H9 (cell line): ENCODE data around the gene PACSIN3. TPM values are rescaled to one million over a fixed set of nuclear protein-coding genes. Genes with fewer than 3 reads are reported as not detected.

Experiments
- DNase-seq: peaks from one replicate; pipeline ENCODE4 v3.0.0-alpha.2; 2017
- H2AFZ ChIP-seq: one replicate; pipeline ENCODE4 v1.6.1; 2013; ENCODE audit warnings: mild to moderate bottlenecking, low read length, control low read depth, moderate library complexity
- H2AK5ac ChIP-seq: 2 replicates; pipeline ENCODE4 v1.6.1; 2013; ENCODE audit warnings: low read length, control low read depth, mixed read lengths; ENCODE audit not compliant: insufficient read length
- H2BK120ac ChIP-seq: one replicate; pipeline ENCODE4 v1.6.1; 2013; ENCODE audit warnings: low read depth, mild to moderate bottlenecking, low read length, control low read depth, inconsistent platforms; ENCODE audit not compliant: poor library complexity, severe bottlenecking
- H2BK12ac ChIP-seq: 2 replicates; pipeline ENCODE4 v1.6.1; 2013; ENCODE audit warnings: low read length, control low read depth, mixed read lengths, low read depth; ENCODE audit not compliant: insufficient read length
- H2BK15ac ChIP-seq: 2 replicates; pipeline ENCODE4 v1.6.1; 2013; ENCODE audit warnings: low read depth, low read length, control low read depth
- H2BK20ac ChIP-seq: one replicate; pipeline ENCODE4 v1.6.1; 2013; ENCODE audit warnings: low read depth, mild to moderate bottlenecking, low read length, control low read depth, inconsistent platforms; ENCODE audit not compliant: poor library complexity, severe bottlenecking
- H2BK5ac ChIP-seq: 2 replicates; pipeline ENCODE4 v1.6.1; 2013; ENCODE audit warnings: low read length, control low read depth, mixed read lengths; ENCODE audit not compliant: insufficient read length
- H3K14ac ChIP-seq: 2 replicates; pipeline ENCODE4 v1.6.1; 2013; ENCODE audit warnings: low read length, control low read depth; ENCODE audit not compliant: insufficient read depth
- H3K18ac ChIP-seq: 2 replicates; pipeline ENCODE4 v1.6.1; 2013; ENCODE audit warnings: low read depth, mild to moderate bottlenecking, mixed read lengths, low read length, control low read depth; ENCODE audit not compliant: insufficient read length
- H3K23ac ChIP-seq: 2 replicates; pipeline ENCODE4 v1.6.1; 2013; ENCODE audit warnings: low read length, control low read depth, mixed read lengths, low read depth; ENCODE audit not compliant: insufficient read length
- H3K23me2 ChIP-seq: 2 replicates; pipeline ENCODE4 v1.6.1; 2013; ENCODE audit warnings: low read depth, mild to moderate bottlenecking, mixed read lengths, low read length, control low read depth; ENCODE audit not compliant: insufficient read length, poor library complexity, severe bottlenecking
- H3K27ac ChIP-seq: 2 replicates; pipeline ENCODE4 v1.5.1; 2013; ENCODE audit warnings: low read length, control low read depth, mixed read lengths, low read depth; ENCODE audit not compliant: insufficient read length
- H3K27me3 ChIP-seq: 2 replicates; pipeline ENCODE4 v1.6.1; 2013; ENCODE audit warnings: low read length, control low read depth, inconsistent platforms; ENCODE audit not compliant: insufficient read depth
- H3K4ac ChIP-seq: 2 replicates; pipeline ENCODE4 v1.6.1; 2013; ENCODE audit warnings: low read depth, mild to moderate bottlenecking, control low read depth, inconsistent platforms, low read length, moderate library complexity
- H3K4me1 ChIP-seq: 2 replicates; pipeline ENCODE4 v1.6.1; 2013; ENCODE audit warnings: low read length, control low read depth, inconsistent platforms; ENCODE audit not compliant: insufficient read depth
- H3K4me2 ChIP-seq: 2 replicates; pipeline ENCODE4 v1.6.1; 2013; ENCODE audit warnings: low read length, control low read depth, mixed read lengths; ENCODE audit not compliant: insufficient read length, insufficient read depth
- H3K56ac ChIP-seq: 2 replicates; pipeline ENCODE4 v1.6.1; 2013; ENCODE audit warnings: low read depth, mild to moderate bottlenecking, mixed read lengths, low read length, control low read depth; ENCODE audit not compliant: insufficient read length
- H3K79me1 ChIP-seq: 2 replicates; pipeline ENCODE4 v1.6.1; 2013; ENCODE audit warnings: low read depth, mild to moderate bottlenecking, moderate library complexity, low read length, control low read depth, inconsistent platforms; ENCODE audit not compliant: insufficient read depth, poor library complexity, severe bottlenecking
- H3K79me2 ChIP-seq: 2 replicates; pipeline ENCODE4 v1.6.1; 2013; ENCODE audit warnings: low read length, control low read depth, inconsistent platforms; ENCODE audit not compliant: insufficient read depth
- H3K9ac ChIP-seq: 2 replicates; pipeline ENCODE4 v1.6.1; 2013; ENCODE audit warnings: low read length, control low read depth, mixed read lengths; ENCODE audit not compliant: insufficient read length; ENCODE audit errors: extremely low read depth
- H3K9me3 ChIP-seq: one replicate; pipeline ENCODE4 v1.6.1; 2013; ENCODE audit warnings: low read depth, low read length, inconsistent platforms; ENCODE audit not compliant: control insufficient read depth
- H3T11ph ChIP-seq: one replicate; pipeline ENCODE4 v1.6.1; 2013; ENCODE audit warnings: mild to moderate bottlenecking, low read length, control low read depth, inconsistent platforms
- H4K20me1 ChIP-seq: one replicate; pipeline ENCODE4 v1.6.1; 2013; ENCODE audit not compliant: control insufficient read depth, insufficient read length, insufficient read depth
- H4K5ac ChIP-seq: 2 replicates; pipeline ENCODE4 v1.6.1; 2013; ENCODE audit warnings: low read depth, mild to moderate bottlenecking, mixed read lengths, low read length, control low read depth; ENCODE audit not compliant: insufficient read length
- H4K8ac ChIP-seq: replicated peaks from 2 replicates; pipeline ENCODE4 v1.6.1; 2013; ENCODE audit warnings: low read length, control low read depth, mixed read lengths, low read depth; ENCODE audit not compliant: insufficient read length
- H4K91ac ChIP-seq: 2 replicates; pipeline ENCODE4 v1.6.1; 2013; ENCODE audit warnings: low read depth, mild to moderate bottlenecking, moderate library complexity, mixed read lengths, low read length, control low read depth; ENCODE audit not compliant: insufficient read length
- H3K27ac Mint-ChIP-seq, 3 experiments: 2 replicates in 2 of 3; 3 replicates in 1 of 3; pipeline ENCODE4 v1.8.0; 2020 to 2021; ENCODE audit warnings: mixed read lengths in 3 of 3, mild to moderate bottlenecking in 1 of 3, moderate library complexity in 1 of 3
- H3K27me3 Mint-ChIP-seq: 2 replicates; pipeline ENCODE4 v1.8.0; 2021; ENCODE audit warnings: low read depth, mild to moderate bottlenecking, moderate library complexity, mixed read lengths
- H3K36me3 Mint-ChIP-seq, 3 experiments: 2 replicates in 2 of 3; 3 replicates in 1 of 3; pipeline ENCODE4 v1.8.0; 2020 to 2021; ENCODE audit warnings: low read depth in 3 of 3, mixed read lengths in 3 of 3; ENCODE audit not compliant: insufficient read depth in 1 of 3
- H3K4me1 Mint-ChIP-seq, 2 experiments: 2 replicates each; pipeline ENCODE4 v1.8.0; 2020; ENCODE audit warnings: mixed read lengths in 2 of 2
- H3K4me3 Mint-ChIP-seq, 2 experiments: 2 replicates in 1 of 2; 3 replicates in 1 of 2; pipeline ENCODE4 v1.8.0; 2020 to 2021; ENCODE audit warnings: mild to moderate bottlenecking in 2 of 2, mixed read lengths in 2 of 2, moderate library complexity in 1 of 2
- H3K9me3 Mint-ChIP-seq, 2 experiments: 2 replicates in 1 of 2; 3 replicates in 1 of 2; pipeline ENCODE4 v1.8.0; 2020; ENCODE audit warnings: mild to moderate bottlenecking in 2 of 2, mixed read lengths in 2 of 2, moderate library complexity in 1 of 2
- CTCF ChIP-seq: fragments of 200-600 bp; sonication (generic); conservative IDR thresholded peaks from 3 replicates; pipeline ENCODE4 v1.8.0; 2021; ENCODE audit warnings: antibody characterized with exemption, mild to moderate bottlenecking
- WGBS: extraction: QIAGEN DNeasy Blood & Tissue Kit; methylation state at CpG from one replicate; pipeline ENCODE4 v1.1.7; 2013; ENCODE audit warnings: missing lambda C conversion rate, low lambda C conversion rate, mixed read lengths; ENCODE audit not compliant: insufficient read length; ENCODE audit errors: extremely low coverage; 5-methylcytosine and 5-hydroxymethylcytosine counted together
- total RNA-seq: library from RNA; stranded (reverse); gene quantifications from 2 replicates; pipeline ENCODE4 v1.2.1, GENCODE V29; 2021

Gene PACSIN3
- total RNA-seq, 1 experiment from 2014 or later: 63.0 TPM

GRCh38 chr11:47160753-47161133 is 25.5 kb downstream of the PACSIN3 start:
- Histone ChIP-seq H3K4me1 (no peaks in the 10 kb centered on the region), H3K79me2 (no peaks in the 10 kb centered on the region), H2BK5ac (no peak overlapping the region), H4K5ac (no peak overlapping the region), H3K4ac (no peak overlapping the region), H2BK12ac (no peak overlapping the region), H3K18ac (no peak overlapping the region), H2AK5ac (no peak overlapping the region), H4K20me1 (no peaks in the 10 kb centered on the region), H3K27ac (no peak overlapping the region), H3K23me2 (no peaks in the 10 kb centered on the region), H4K91ac (no peak overlapping the region), H2BK20ac (no peak overlapping the region), H2BK120ac (no peak overlapping the region), H3K14ac (no peak overlapping the region), H3K9ac (no peak overlapping the region), H3K79me1 (no peaks in the 10 kb centered on the region), H3T11ph (no peak overlapping the region), H4K8ac (no peak overlapping the region), H3K4me2 (no peak overlapping the region), H3K56ac (no peak overlapping the region), H3K27me3 (no peaks in the 10 kb centered on the region), H3K23ac (no peak overlapping the region), H2AFZ (no peak overlapping the region), H2BK15ac (no peak overlapping the region), H3K9me3 (no peaks in the 10 kb centered on the region)
- no peaks in the 10 kb centered on the region; the same call in 1 of the 2 replicates for H3K27me3 Mint-ChIP-seq
- no peak for TF ChIP-seq CTCF
- H3K36me3 Mint-ChIP-seq: peaks cover 4 to 21% (median 16%) of the 10 kb centered on the region in 3 experiments; a peak in 6 of 7 replicates
- no peaks in the 10 kb centered on the region; a peak in 1 of 5 replicates for H3K9me3 Mint-ChIP-seq
- no peak for DNase-seq
- peak overlapping the region in 1 of 3 experiments; percentile 10; a peak in 1 of 7 replicates for H3K27ac Mint-ChIP-seq
- no peak overlapping the region for H3K4me3 Mint-ChIP-seq
- H3K4me1 Mint-ChIP-seq: peaks cover 5 to 11% of the 10 kb centered on the region in 2 experiments; a peak in 1 of 4 replicates
- no CpG with 5 or more reads among the region's 5 CpGs for WGBS
